Pancreas (tissue), 10 donors: ENCODE data around the gene TMEM238L. TPM values are rescaled to one million over a fixed set of nuclear protein-coding genes. Genes with fewer than 3 reads are reported as not detected.

Experiments used
- ATAC-seq, 4 donors: fragments of 200-7000 bp; cut with Tn5 transposase; one replicate each; pipeline versions ENCODE4 v1.8.0 to v1.9.1; 2020; ENCODE audit warnings: mild to moderate bottlenecking in 4 of 4, moderate library complexity in 4 of 4
- DNase-seq, 6 donors: peaks; one replicate each; pipeline ENCODE4 v3.0.0-alpha.2; 2020
- FAIRE-seq: peaks from 2 replicates; lab custom pipeline; 2012; peaks lifted over from hg19 to GRCh38; lab: Jason Lieb, UNC
- H3K27ac ChIP-seq, 4 donors: fragments of 200-600 bp; sonication (generic); 1 replicate in 3 of 4; 2 replicates in 1 of 4; pipeline versions ENCODE4 v1.5.0 to v1.8.0; 2020
- H3K27me3 ChIP-seq, 4 donors: fragments of 200-600 bp; one replicate each; pipeline ENCODE4 v1.8.0; 2021
- H3K36me3 ChIP-seq, 3 donors: fragments of 200-600 bp; sonication (generic) in 1 of 3; one replicate each; pipeline versions ENCODE4 v1.5.0 to v1.8.0; 2020 to 2021
- H3K4me1 ChIP-seq, 3 donors: fragments of 200-600 bp; one replicate each; pipeline ENCODE4 v1.8.0; 2021
- H3K4me3 ChIP-seq, 4 donors: fragments of 200-600 bp; sonication (generic) in 2 of 4; one replicate each; pipeline versions ENCODE4 v1.5.0 to v1.8.0; 2020 to 2021
- H3K9me3 ChIP-seq, 4 donors: fragments of 200-600 bp; one replicate each; pipeline ENCODE4 v1.8.0; 2021
- WGBS, 2 donors: extraction: QIAGEN DNeasy Blood & Tissue Kit; methylation state at CpG; one replicate each; pipeline ENCODE4 v1.1.7; 2013; 5-methylcytosine and 5-hydroxymethylcytosine counted together
- intact Hi-C, 3 donors: fragments of 100-400 bp; cut with DNase I; formaldehyde crosslinking; loops; one replicate each; pipeline versions ENCODE4 v1.11.1 to v1.14.2; 2022
- polyA plus RNA-seq, 2 donors: library from polyadenylated mRNA; stranded (reverse); fragments of 200-250 nt; gene quantifications; one replicate each; pipeline ENCODE4 v1.2.3, GENCODE V29; 2013
- total RNA-seq, 6 donors: library from RNA; stranded (reverse); fragmentation: NEBNext Ultra II Directional in 4 of 6; extraction: Animal tissue kit (Norgen Biotek cat#: 25700) in 4 of 6; gene quantifications; one replicate each; pipeline versions ENCODE4 v1.2.1 to v1.2.4, GENCODE V29; 2021 to 2023
- TF ChIP-seq, protein P1 (sequence below), 4 donors: fragments of 200-600 bp; sonication (generic) in 3 of 4; IDR thresholded peaks; one replicate each; pipeline versions ENCODE4 v1.5.0 to v1.8.0; 2021; ENCODE audit warnings: antibody characterized with exemption in 4 of 4
- donor health status: healthy with polysubstance abuse.
- donor health status: DM: no; HTN: no; CAD: no; lungs with moderate emphysema.
- donor health status: DM: no; HTN: no; CAD: no.
- donor health status: control.
- donor health status: control.
- donor health status: Bipolar disorder and iron deficiency.
- donor health status: DM: yes; HTN: yes; CAD: no.
- donor health status: DM: no; HTN: no; CAD: no.
- donor health status: DM: no; HTN: no; CAD: no.
- donor health status: DM: yes; HTN: yes; CAD: no.

The TMEM238L gene
- total and polyA plus RNA-seq, 8 donors = 0.13 TPM; not detected in 7

- no peaks in the 10 kb centered on the region for H3K36me3 ChIP-seq
- 51 to 61% methylated on average over 4 of the region's 4 CpGs for WGBS, 2 donors
- ATAC-seq = no peak
- no peaks in the 10 kb centered on the region for H3K9me3 ChIP-seq
- no peak for DNase-seq
- intact Hi-C loops = loop anchor here in 1 of 3 donors (10.0 kb wide), 1 partner anchor 188 kb away; the partner anchor contains the start of gene MYH3
- no peak for FAIRE-seq
- no peaks in the 10 kb centered on the region for H3K4me1 ChIP-seq
- H3K27me3 ChIP-seq = no peaks in the 10 kb centered on the region
- no peak overlapping the region for H3K27ac ChIP-seq
- TF ChIP-seq, protein P1, sequence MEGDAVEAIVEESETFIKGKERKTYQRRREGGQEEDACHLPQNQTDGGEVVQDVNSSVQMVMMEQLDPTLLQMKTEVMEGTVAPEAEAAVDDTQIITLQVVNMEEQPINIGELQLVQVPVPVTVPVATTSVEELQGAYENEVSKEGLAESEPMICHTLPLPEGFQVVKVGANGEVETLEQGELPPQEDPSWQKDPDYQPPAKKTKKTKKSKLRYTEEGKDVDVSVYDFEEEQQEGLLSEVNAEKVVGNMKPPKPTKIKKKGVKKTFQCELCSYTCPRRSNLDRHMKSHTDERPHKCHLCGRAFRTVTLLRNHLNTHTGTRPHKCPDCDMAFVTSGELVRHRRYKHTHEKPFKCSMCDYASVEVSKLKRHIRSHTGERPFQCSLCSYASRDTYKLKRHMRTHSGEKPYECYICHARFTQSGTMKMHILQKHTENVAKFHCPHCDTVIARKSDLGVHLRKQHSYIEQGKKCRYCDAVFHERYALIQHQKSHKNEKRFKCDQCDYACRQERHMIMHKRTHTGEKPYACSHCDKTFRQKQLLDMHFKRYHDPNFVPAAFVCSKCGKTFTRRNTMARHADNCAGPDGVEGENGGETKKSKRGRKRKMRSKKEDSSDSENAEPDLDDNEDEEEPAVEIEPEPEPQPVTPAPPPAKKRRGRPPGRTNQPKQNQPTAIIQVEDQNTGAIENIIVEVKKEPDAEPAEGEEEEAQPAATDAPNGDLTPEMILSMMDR (IDR thresholded peaks at IDR 0.05) = no peak
- H3K4me3 ChIP-seq = no peak overlapping the region
Measured at GRCh38 chr17:10842658-10843057, 38.8 kb upstream of the TMEM238L start.

DNA sequence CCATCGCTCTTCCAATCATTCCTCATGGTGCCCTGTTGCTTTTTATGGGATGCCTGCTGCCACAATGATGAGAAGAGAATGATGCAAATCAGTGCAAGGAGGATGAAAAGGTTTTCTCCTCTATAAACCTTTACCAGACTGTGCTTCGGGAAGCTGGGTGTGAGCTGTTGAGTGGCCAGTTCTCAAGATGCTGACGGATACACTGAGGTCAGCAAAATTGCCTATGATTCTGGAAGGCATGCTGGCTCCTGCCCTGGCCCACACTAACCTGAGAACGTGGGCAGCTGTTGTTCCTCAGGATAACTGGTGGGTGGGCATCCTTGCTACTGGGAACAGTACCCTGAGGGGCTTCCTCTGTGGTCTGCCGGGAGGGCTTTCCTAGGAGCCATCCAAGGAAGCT lies 34.8 kb upstream of the TMEM238L start:
- no peaks in the 10 kb centered on the region for H3K27me3 ChIP-seq
- FAIRE-seq (no peak), ATAC-seq (no peak), DNase-seq (no peak)
- no peaks in the 10 kb centered on the region for H3K36me3 ChIP-seq
- intact Hi-C loops = no loop called here
- H3K4me1 ChIP-seq = no peaks in the 10 kb centered on the region
- no peak overlapping the region for H3K27ac ChIP-seq
- no peaks in the 10 kb centered on the region for H3K9me3 ChIP-seq
- WGBS, 2 donors = 77 to 84% methylated on average over 5 of the region's 5 CpGs
- H3K4me3 ChIP-seq = no peak overlapping the region
- TF ChIP-seq, protein P1 (IDR thresholded peaks at IDR 0.05) = no peak

DNA sequence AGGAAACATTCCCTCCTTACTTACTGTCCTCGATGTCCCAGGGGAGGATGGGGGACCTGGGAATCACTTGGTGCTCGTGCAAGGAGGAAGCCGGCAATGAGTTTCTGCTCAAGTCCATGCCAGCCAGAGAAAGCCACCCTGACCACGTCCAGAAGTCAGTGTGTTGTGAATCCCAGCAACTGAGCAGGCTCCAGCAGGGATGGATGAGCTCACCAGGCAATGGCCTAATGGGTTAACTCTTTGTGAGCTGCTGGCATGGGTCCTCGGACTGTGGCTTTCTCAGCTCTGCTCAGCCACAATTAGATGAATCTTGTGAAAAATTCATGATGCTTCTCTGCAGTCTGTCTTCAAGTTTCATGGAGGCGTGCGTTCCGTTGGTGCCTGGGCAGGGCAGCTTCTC lies 34.0 kb upstream of the TMEM238L start, which contains the start of gene PIRT:
PIRT (minus strand) TSS at position 167 of the 400 bp plus-strand sequence. CDS start 12,442 bp downstream, outside the sequence.
- FAIRE-seq (no peak), DNase-seq (no peak), ATAC-seq (no peak)
- TF ChIP-seq, protein P1 (IDR thresholded peaks at IDR 0.05) = no peak
- no peaks in the 10 kb centered on the region for H3K9me3 ChIP-seq
- no peaks in the 10 kb centered on the region for H3K4me1 ChIP-seq
- H3K27ac ChIP-seq = no peak within 1 kb of the TSS
- intact Hi-C loops = loop anchor here in 1 of 3 donors (2.0 kb wide), 1 partner anchor 105 kb away; no protein-coding TSS in a partner anchor
- H3K4me3 ChIP-seq = no peak within 1 kb of the TSS
- no peaks in the 10 kb centered on the region for H3K36me3 ChIP-seq
- H3K27me3 ChIP-seq = no peaks in the 10 kb centered on the region
- WGBS, 2 donors = 75 to 79% methylated on average over 8 of the region's 8 CpGs

DNA sequence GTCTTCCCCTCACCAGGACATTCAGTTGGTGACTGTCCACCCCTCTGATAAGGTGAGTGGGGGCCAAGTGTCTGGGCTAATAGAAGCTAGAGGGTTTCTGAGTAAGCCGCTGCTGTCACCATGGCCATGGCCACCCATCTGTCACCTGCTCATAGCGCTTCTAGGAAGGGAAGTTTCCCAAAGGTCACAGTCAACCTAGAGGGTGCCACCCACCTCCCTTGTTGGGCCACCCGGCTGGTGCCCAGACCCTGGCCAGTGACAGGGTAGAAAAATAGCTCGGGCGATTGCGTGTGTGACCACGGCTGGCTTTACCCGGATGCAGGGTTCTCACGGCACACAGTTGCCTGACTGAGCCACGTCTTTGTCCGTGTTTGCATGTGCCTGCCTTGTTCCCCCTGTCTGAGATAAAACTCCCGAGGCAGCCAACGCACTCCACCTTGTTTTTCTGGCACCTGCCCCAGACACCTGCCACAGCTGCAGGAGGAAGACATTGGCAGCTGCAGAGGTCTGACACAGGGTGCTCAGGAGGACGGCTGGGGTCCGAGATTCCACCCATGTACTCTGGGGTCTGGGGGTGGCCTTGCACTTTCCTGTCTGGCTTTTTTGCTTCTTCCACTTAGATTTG lies 33.2 kb upstream of the TMEM238L start:
- WGBS, 2 donors = 39 to 41% methylated on average over 15 of the region's 15 CpGs
- no peaks in the 10 kb centered on the region for H3K4me1 ChIP-seq
- H3K9me3 ChIP-seq = no peaks in the 10 kb centered on the region
- no peaks in the 10 kb centered on the region for H3K27me3 ChIP-seq
- no peak overlapping the region for H3K27ac ChIP-seq
- no peaks in the 10 kb centered on the region for H3K36me3 ChIP-seq
- peak; percentile 69 to 88 (median 81) for ATAC-seq
- FAIRE-seq = no peak
- TF ChIP-seq, protein P1 (IDR thresholded peaks at IDR 0.05) = no peak
- H3K4me3 ChIP-seq = no peak overlapping the region
- intact Hi-C loops = loop anchor here in 1 of 3 donors (2.0 kb wide), 1 partner anchor 104 kb away; no protein-coding TSS in a partner anchor
- peak in 3 of 6 donors; percentile 32 to 47 (median 43) for DNase-seq

DNA sequence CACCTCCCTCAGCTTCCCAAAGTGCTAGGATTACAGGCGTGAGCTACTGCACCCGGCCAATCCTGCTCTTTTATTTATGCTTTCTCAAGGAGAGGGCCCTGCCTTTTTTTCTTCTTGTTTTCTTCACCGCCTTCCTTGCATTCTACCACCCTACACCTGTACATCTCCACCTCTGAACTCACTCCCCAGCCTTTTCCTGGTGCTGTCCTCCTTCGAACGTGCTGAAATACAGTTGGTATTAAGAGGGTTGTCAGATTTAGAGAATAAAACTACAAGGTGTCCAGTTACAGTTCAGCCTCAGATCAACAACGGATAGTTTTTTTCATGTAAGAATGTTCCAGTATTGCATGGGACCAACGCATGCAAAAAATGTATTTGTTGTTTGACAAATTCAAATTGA lies 32.2 kb upstream of the TMEM238L start:
- 83 to 91% methylated on average over 7 of the region's 7 CpGs for WGBS, 2 donors
- Histone ChIP-seq H3K9me3 (no peaks in the 10 kb centered on the region), H3K36me3 (no peaks in the 10 kb centered on the region), H3K4me3 (no peak overlapping the region), H3K27me3 (no peaks in the 10 kb centered on the region), H3K4me1 (no peaks in the 10 kb centered on the region), H3K27ac (no peak overlapping the region)
- ATAC-seq = no peak
- no peak for FAIRE-seq
- TF ChIP-seq, protein P1 (IDR thresholded peaks at IDR 0.05) = no peak
- no peak for DNase-seq
- intact Hi-C loops = loop anchor here in 1 of 3 donors (2.0 kb wide), 1 partner anchor 103 kb away; no protein-coding TSS in a partner anchor
